HEK293 (cell line): Measurements from ENCODE around the gene HNRNPUL2.

Source experiments
- CTCF ChIA-PET: fragments of 350-600 bp; formaldehyde crosslinking; extraction: SDS; loops from one replicate; lab custom pipeline; 2021; ENCODE audit warnings: antibody characterized with exemption; lab: Yijun Ruan, JAX
- POLR2A ChIA-PET: fragments of 300-600 bp; formaldehyde crosslinking; extraction: SDS; loops from one replicate; lab custom pipeline; 2020; ENCODE audit warnings: antibody characterized with exemption, inconsistent platforms; lab: Yijun Ruan, JAX
- H3K27ac ChIP-seq: fragments of 200-500 bp; sonication (Bioruptor generic); 2 replicates; pipeline ENCODE4 v1.5.1; 2014; ENCODE audit warnings: low read depth, low read length, control low read depth, inconsistent platforms; ENCODE audit errors: extremely low read depth
- H3K36me3 ChIP-seq, 2 experiments: fragments of 200-500 bp in 1 of 2; sonication (Bioruptor generic) in 1 of 2; 1 replicate in 1 of 2; 2 replicates in 1 of 2; pipeline ENCODE4 v1.5.1; 2014 to 2017; ENCODE audit warnings: inconsistent platforms in 2 of 2, low read length in 2 of 2; ENCODE audit not compliant: control insufficient read depth in 2 of 2, insufficient read depth in 1 of 2
- H3K4me1 ChIP-seq: fragments of 200-500 bp; sonication (Bioruptor generic); 2 replicates; pipeline ENCODE4 v1.5.1; 2014; ENCODE audit warnings: mild to moderate bottlenecking, low read length, inconsistent platforms; ENCODE audit not compliant: control insufficient read depth, insufficient read depth
- H3K4me3 ChIP-seq: 2 replicates; pipeline ENCODE4 v1.5.1; 2011; ENCODE audit warnings: low read depth, mild to moderate bottlenecking, control low read depth, low read length, moderate library complexity
- H3K9me3 ChIP-seq: fragments of 200-500 bp; sonication (Bioruptor generic); 2 replicates; pipeline ENCODE4 v1.5.1; 2014; ENCODE audit warnings: low read depth, low read length, inconsistent platforms; ENCODE audit not compliant: control insufficient read depth, insufficient read depth
- GLIS2 ChIP-seq: fragments of 450-650 bp; formaldehyde crosslinking; IDR thresholded peaks from 2 replicates; pipeline ENCODE4 v1.5.1; 2016; ENCODE audit warnings: missing biosample characterization, missing genetic modification characterization
- PRDM10 ChIP-seq: fragments of 450-650 bp; formaldehyde crosslinking; IDR thresholded peaks from 2 replicates; pipeline ENCODE4 v1.5.1; 2016; ENCODE audit warnings: missing biosample characterization, missing genetic modification characterization
- PRDM6 ChIP-seq: fragments of 450-650 bp; formaldehyde crosslinking; IDR thresholded peaks from 2 replicates; pipeline ENCODE4 v1.5.1; 2017; ENCODE audit warnings: missing biosample characterization, missing genetic modification characterization
- REST ChIP-seq: fragments of 450-650 bp; formaldehyde crosslinking; IDR thresholded peaks from 2 replicates; pipeline ENCODE4 v1.5.1; 2016; ENCODE audit warnings: missing biosample characterization, missing genetic modification characterization
- SCRT2 ChIP-seq: fragments of 450-650 bp; formaldehyde crosslinking; IDR thresholded peaks from 2 replicates; pipeline ENCODE4 v1.5.1; 2016; ENCODE audit warnings: missing biosample characterization, missing genetic modification characterization
- SP2 ChIP-seq: fragments of 450-650 bp; formaldehyde crosslinking; IDR thresholded peaks from 2 replicates; pipeline ENCODE4 v1.5.1; 2016; ENCODE audit warnings: missing biosample characterization, missing genetic modification characterization
- YY2 ChIP-seq: fragments of 450-650 bp; formaldehyde crosslinking; IDR thresholded peaks from 2 replicates; pipeline ENCODE4 v1.5.1; 2016; ENCODE audit warnings: missing biosample characterization, missing genetic modification characterization
- ZBTB26 ChIP-seq: fragments of 450-650 bp; formaldehyde crosslinking; optimal IDR thresholded peaks from 2 replicates; pipeline ENCODE3; 2016; ENCODE audit warnings: missing biosample characterization, mild to moderate bottlenecking, missing genetic modification characterization
- ZBTB7A ChIP-seq: fragments of 450-650 bp; formaldehyde crosslinking; IDR thresholded peaks from 2 replicates; pipeline ENCODE4 v1.5.1; 2016; ENCODE audit warnings: low read depth, missing biosample characterization, missing genetic modification characterization
- ZFP41 ChIP-seq: fragments of 450-650 bp; formaldehyde crosslinking; IDR thresholded peaks from 2 replicates; pipeline ENCODE4 v1.5.1; 2016; ENCODE audit warnings: missing biosample characterization, missing genetic modification characterization, borderline replicate concordance
- ZNF157 ChIP-seq: fragments of 450-650 bp; formaldehyde crosslinking; IDR thresholded peaks from 2 replicates; pipeline ENCODE4 v1.5.1; 2016; ENCODE audit warnings: missing biosample characterization, missing genetic modification characterization
- ZNF433 ChIP-seq: fragments of 450-650 bp; formaldehyde crosslinking; IDR thresholded peaks from 2 replicates; pipeline ENCODE4 v1.5.1; 2016; ENCODE audit warnings: missing biosample characterization, missing genetic modification characterization, low read depth
- ZNF473 ChIP-seq: fragments of 450-650 bp; formaldehyde crosslinking; IDR thresholded peaks from 2 replicates; pipeline ENCODE4 v1.5.1; 2017; ENCODE audit warnings: missing biosample characterization, missing genetic modification characterization
- ZNF645 ChIP-seq: fragments of 450-650 bp; formaldehyde crosslinking; IDR thresholded peaks from 2 replicates; pipeline ENCODE4; 2016; ENCODE audit warnings: missing biosample characterization, missing genetic modification characterization
- ZNF660 ChIP-seq: fragments of 450-650 bp; IDR thresholded peaks from 2 replicates; pipeline ENCODE4 v1.5.1; 2018; ENCODE audit warnings: missing biosample characterization, mild to moderate bottlenecking, missing genetic modification characterization
- ZNF707 ChIP-seq: fragments of 450-650 bp; formaldehyde crosslinking; IDR thresholded peaks from 2 replicates; pipeline ENCODE4 v1.5.1; 2016; ENCODE audit warnings: missing biosample characterization, missing genetic modification characterization
- ZNF830 ChIP-seq: fragments of 450-650 bp; IDR thresholded peaks from 2 replicates; pipeline ENCODE4 v1.5.0; 2018; ENCODE audit warnings: missing biosample characterization, missing genetic modification characterization, low read depth, mild to moderate bottlenecking, moderate library complexity
- ZSCAN5A ChIP-seq: fragments of 450-650 bp; formaldehyde crosslinking; IDR thresholded peaks from 2 replicates; pipeline ENCODE4 v1.5.1; 2016; ENCODE audit warnings: missing biosample characterization, missing genetic modification characterization

Gene HNRNPUL2

GRCh38 chr11:62727872-62728170 lies 564 bp upstream of the HNRNPUL2 start (continued):
- TF ChIP-seq ZNF707 (no peak), ZBTB7A (tag by site-specific recombination) (no peak), ZNF830 (no peak), ZNF433 (tag by site-specific recombination) (no peak), SP2 (tag by site-specific recombination) (peak; percentile 58), PRDM10 (tag by site-specific recombination) (peak; percentile 96)

- ChIA-PET POLR2A (interaction anchor here (0.6 to 10.0 kb wide), 34 partner anchors 9 to 162 kb away, joined by 3 to 137 read pairs (median 8); partner anchors contain the start of genes BSCL2, C11orf98, CSKMT and EEF1G), CTCF (interaction anchor here (0.6 to 1.0 kb wide), 3 partner anchors 27 to 159 kb away, joined by 3 to 6 read pairs (median 4); partner anchors contain the start of gene ZBTB3)
- peaks cover 12 to 54% of the 10 kb centered on the region in 2 experiments; a peak in 2 of 3 replicates for H3K36me3 ChIP-seq
- H3K27ac ChIP-seq, result peak overlapping the region; percentile 98
- H3K4me3 ChIP-seq, result peak overlapping the region; percentile 93
- TF ChIP-seq ZNF660 (tag by site-specific recombination) (0 out of 2 replicates have a peak, but pooled peaks have one; percentile 43), ZNF157 (tag by site-specific recombination) (no peak), ZNF473 (no peak), GLIS2 (tag by site-specific recombination) (peak; percentile 42; the same call in 1 of the 2 replicates)
- peaks cover 4% of the 10 kb centered on the region; the same call in 1 of the 2 replicates for H3K4me1 ChIP-seq
- no peaks in the 10 kb centered on the region for H3K9me3 ChIP-seq
Measured at GRCh38 chr11:62726915-62727164, 417 bp downstream of the HNRNPUL2 start.

- Histone ChIP-seq H3K4me3 (peak overlapping the region; percentile 93), H3K27ac (peak overlapping the region; percentile 98), H3K36me3 (peaks cover 11 to 58% of the 10 kb centered on the region in 2 experiments; a peak in 2 of 3 replicates), H3K4me1 (peaks cover 4% of the 10 kb centered on the region; the same call in 1 of the 2 replicates), H3K9me3 (no peaks in the 10 kb centered on the region)
- CTCF ChIA-PET, result interaction anchor here (0.7 kb wide), 1 partner anchor 27 kb away, joined by 3 read pairs; the partner anchor contains the start of gene ZBTB3
- POLR2A ChIA-PET, result interaction anchor here (0.5 to 10.0 kb wide), 26 partner anchors 8 to 388 kb away, joined by 3 to 137 read pairs (median 13); partner anchors contain the start of genes BSCL2, C11orf98, CSKMT and EEF1G
- TF ChIP-seq ZNF645, result 0 out of 2 replicates have a peak, but pooled peaks have one; percentile 21
- TF ChIP-seq SCRT2 (tag by site-specific recombination), result peak; percentile 51; the same call in 1 of the 2 replicates
- no peak for TF ChIP-seq REST (tag by site-specific recombination)
- no peak for TF ChIP-seq ZFP41 (tag by site-specific recombination)
- TF ChIP-seq YY2 (tag by site-specific recombination), result peak; percentile 39; the same call in 1 of the 2 replicates
- no peak for TF ChIP-seq ZBTB26 (tag by site-specific recombination)
- TF ChIP-seq ZSCAN5A, result no peak
- TF ChIP-seq PRDM6, result no peak
Measured at GRCh38 chr11:62726156-62726914, 922 bp downstream of the HNRNPUL2 start.
